ENCODE results near the gene OTOF. TPM values are rescaled to one million over a fixed set of nuclear protein-coding genes. Genes with fewer than 3 reads are reported as not detected.

The OTOF gene
- total and polyA plus RNA-seq, 9 of the 15 experiments (the other 6 are each of a cell fraction or from before 2014, with no cell fraction given) = 0.03 to 0.11 (median 0.06) TPM; not detected in 5

GRCh38 chr2:26430826-26431225, 47.1 kb downstream of the OTOF start:
- Histone ChIP-seq H3K9me3 (replicated peaks; ENCODE audit: control insufficient read depth, insufficient read depth, low read depth, low read length) (no peaks in the 10 kb centered on the region; the same call in 1 of the 2 replicates), H2AFZ (ENCODE audit: low read depth, low read length) (no peak overlapping the region), H3K9me1 (ENCODE audit: control insufficient read depth, insufficient read depth, low read length) (no peaks in the 10 kb centered on the region), H3K9ac (ENCODE audit: insufficient read depth in 1 of 2, low read depth in 2 of 2, low read length in 2 of 2) (no peak overlapping the region), H3K27ac (ENCODE audit: extremely low read depth, low read depth, low read length) (no peak overlapping the region), H3K27me3 (ENCODE audit: control insufficient read depth in 2 of 2, insufficient read depth in 2 of 2, low read length in 2 of 2) (0 out of 5 replicates have a peak, but pooled peaks cover 0 to 4% of the 10 kb centered on the region in 2 experiments), H4K20me1 (replicated peaks; ENCODE audit: control insufficient read depth, insufficient read depth, low read length) (no peaks in the 10 kb centered on the region), H3K4me3 (no peak overlapping the region), H3K79me2 (ENCODE audit: control insufficient read depth, insufficient read depth, low read length) (no peaks in the 10 kb centered on the region), H3K4me2 (ENCODE audit: insufficient read depth, low read length) (no peak overlapping the region), H3K4me1 (replicated peaks in 1 of 2; ENCODE audit: control insufficient read depth in 2 of 2, insufficient read depth in 2 of 2, low read length in 2 of 2) (no peaks in the 10 kb centered on the region; a peak in 1 of 5 replicates), H3K36me3 (ENCODE audit: control insufficient read depth, insufficient read depth, low read length) (no peaks in the 10 kb centered on the region)
- intact Hi-C loops (cut with micrococcal nuclease) = no loop called here
- FAIRE-seq = no peak
- no peak for DNase-seq (ENCODE audit: extremely low read depth in 1 of 4, low spot score in 3 of 4)
- no TSS peak for BruUV-seq (replicated peaks)
- ChIA-PET CTCF (ENCODE audit: low intra/inter-chr PET ratio) (no interaction called here), POLR2A (interaction anchor here (0.6 to 2.2 kb wide), 4 partner anchors 9 to 241 kb away, joined by 3 to 7 read pairs (median 3); no protein-coding TSS in a partner anchor)
- whole genome bisulfite sequencing (ENCODE audit: insufficient coverage, low coverage, missing lambda C conversion rate) = 27% methylated on average over 5 of the region's 7 CpGs
- no peak for ATAC-seq
- in situ Hi-C loops (cut with MboI) = no loop called here
- TF ChIP-seq ETV5 (CRISPR knock-in tag; IDR thresholded peaks at IDR 0.05; ENCODE audit: low read depth) (no peak), ZNF79 (CRISPR knock-in tag; IDR thresholded peaks at IDR 0.05; ENCODE audit: low read depth) (no peak), GTF2B (IDR thresholded peaks at IDR 0.05; ENCODE audit: extremely low read depth, insufficient read length) (no peak), ZNF277 (CRISPR knock-in tag; IDR thresholded peaks at IDR 0.05; ENCODE audit: borderline replicate concordance) (no peak), HNRNPK (IDR thresholded peaks at IDR 0.05; ENCODE audit: low read depth, low read length, poor library complexity, severe bottlenecking) (no peak), CREM (IDR thresholded peaks at IDR 0.05; ENCODE audit: low read depth) (no peak), ZNF445 (CRISPR knock-in tag; IDR thresholded peaks at IDR 0.05; ENCODE audit: low read depth) (no peak), ZNF311 (CRISPR knock-in tag; IDR thresholded peaks at IDR 0.05) (no peak)
- TF ChIP-seq, protein P1, sequence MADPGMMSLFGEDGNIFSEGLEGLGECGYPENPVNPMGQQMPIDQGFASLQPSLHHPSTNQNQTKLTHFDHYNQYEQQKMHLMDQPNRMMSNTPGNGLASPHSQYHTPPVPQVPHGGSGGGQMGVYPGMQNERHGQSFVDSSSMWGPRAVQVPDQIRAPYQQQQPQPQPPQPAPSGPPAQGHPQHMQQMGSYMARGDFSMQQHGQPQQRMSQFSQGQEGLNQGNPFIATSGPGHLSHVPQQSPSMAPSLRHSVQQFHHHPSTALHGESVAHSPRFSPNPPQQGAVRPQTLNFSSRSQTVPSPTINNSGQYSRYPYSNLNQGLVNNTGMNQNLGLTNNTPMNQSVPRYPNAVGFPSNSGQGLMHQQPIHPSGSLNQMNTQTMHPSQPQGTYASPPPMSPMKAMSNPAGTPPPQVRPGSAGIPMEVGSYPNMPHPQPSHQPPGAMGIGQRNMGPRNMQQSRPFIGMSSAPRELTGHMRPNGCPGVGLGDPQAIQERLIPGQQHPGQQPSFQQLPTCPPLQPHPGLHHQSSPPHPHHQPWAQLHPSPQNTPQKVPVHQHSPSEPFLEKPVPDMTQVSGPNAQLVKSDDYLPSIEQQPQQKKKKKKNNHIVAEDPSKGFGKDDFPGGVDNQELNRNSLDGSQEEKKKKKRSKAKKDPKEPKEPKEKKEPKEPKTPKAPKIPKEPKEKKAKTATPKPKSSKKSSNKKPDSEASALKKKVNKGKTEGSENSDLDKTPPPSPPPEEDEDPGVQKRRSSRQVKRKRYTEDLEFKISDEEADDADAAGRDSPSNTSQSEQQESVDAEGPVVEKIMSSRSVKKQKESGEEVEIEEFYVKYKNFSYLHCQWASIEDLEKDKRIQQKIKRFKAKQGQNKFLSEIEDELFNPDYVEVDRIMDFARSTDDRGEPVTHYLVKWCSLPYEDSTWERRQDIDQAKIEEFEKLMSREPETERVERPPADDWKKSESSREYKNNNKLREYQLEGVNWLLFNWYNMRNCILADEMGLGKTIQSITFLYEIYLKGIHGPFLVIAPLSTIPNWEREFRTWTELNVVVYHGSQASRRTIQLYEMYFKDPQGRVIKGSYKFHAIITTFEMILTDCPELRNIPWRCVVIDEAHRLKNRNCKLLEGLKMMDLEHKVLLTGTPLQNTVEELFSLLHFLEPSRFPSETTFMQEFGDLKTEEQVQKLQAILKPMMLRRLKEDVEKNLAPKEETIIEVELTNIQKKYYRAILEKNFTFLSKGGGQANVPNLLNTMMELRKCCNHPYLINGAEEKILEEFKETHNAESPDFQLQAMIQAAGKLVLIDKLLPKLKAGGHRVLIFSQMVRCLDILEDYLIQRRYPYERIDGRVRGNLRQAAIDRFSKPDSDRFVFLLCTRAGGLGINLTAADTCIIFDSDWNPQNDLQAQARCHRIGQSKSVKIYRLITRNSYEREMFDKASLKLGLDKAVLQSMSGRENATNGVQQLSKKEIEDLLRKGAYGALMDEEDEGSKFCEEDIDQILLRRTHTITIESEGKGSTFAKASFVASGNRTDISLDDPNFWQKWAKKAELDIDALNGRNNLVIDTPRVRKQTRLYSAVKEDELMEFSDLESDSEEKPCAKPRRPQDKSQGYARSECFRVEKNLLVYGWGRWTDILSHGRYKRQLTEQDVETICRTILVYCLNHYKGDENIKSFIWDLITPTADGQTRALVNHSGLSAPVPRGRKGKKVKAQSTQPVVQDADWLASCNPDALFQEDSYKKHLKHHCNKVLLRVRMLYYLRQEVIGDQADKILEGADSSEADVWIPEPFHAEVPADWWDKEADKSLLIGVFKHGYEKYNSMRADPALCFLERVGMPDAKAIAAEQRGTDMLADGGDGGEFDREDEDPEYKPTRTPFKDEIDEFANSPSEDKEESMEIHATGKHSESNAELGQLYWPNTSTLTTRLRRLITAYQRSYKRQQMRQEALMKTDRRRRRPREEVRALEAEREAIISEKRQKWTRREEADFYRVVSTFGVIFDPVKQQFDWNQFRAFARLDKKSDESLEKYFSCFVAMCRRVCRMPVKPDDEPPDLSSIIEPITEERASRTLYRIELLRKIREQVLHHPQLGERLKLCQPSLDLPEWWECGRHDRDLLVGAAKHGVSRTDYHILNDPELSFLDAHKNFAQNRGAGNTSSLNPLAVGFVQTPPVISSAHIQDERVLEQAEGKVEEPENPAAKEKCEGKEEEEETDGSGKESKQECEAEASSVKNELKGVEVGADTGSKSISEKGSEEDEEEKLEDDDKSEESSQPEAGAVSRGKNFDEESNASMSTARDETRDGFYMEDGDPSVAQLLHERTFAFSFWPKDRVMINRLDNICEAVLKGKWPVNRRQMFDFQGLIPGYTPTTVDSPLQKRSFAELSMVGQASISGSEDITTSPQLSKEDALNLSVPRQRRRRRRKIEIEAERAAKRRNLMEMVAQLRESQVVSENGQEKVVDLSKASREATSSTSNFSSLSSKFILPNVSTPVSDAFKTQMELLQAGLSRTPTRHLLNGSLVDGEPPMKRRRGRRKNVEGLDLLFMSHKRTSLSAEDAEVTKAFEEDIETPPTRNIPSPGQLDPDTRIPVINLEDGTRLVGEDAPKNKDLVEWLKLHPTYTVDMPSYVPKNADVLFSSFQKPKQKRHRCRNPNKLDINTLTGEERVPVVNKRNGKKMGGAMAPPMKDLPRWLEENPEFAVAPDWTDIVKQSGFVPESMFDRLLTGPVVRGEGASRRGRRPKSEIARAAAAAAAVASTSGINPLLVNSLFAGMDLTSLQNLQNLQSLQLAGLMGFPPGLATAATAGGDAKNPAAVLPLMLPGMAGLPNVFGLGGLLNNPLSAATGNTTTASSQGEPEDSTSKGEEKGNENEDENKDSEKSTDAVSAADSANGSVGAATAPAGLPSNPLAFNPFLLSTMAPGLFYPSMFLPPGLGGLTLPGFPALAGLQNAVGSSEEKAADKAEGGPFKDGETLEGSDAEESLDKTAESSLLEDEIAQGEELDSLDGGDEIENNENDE (IDR thresholded peaks at IDR 0.05; ENCODE audit: low read depth, low read length) = no peak
